SIG-M5 treated with dmso at 0.1 percent for 504 hours (cell line): Measurements from ENCODE around the gene RASA4B.
"Not testable (repeated sequence)": the region's sequence is repeated elsewhere in the genome, so short reads cannot be mapped to it uniquely, and the experiment has no call there.

Experiments
- DNase-seq: peaks from one replicate; lab custom pipeline; 2025; ENCODE audit not compliant: unreplicated experiment; lab: John Stamatoyannopoulos, UW

RASA4B gene

DNA sequence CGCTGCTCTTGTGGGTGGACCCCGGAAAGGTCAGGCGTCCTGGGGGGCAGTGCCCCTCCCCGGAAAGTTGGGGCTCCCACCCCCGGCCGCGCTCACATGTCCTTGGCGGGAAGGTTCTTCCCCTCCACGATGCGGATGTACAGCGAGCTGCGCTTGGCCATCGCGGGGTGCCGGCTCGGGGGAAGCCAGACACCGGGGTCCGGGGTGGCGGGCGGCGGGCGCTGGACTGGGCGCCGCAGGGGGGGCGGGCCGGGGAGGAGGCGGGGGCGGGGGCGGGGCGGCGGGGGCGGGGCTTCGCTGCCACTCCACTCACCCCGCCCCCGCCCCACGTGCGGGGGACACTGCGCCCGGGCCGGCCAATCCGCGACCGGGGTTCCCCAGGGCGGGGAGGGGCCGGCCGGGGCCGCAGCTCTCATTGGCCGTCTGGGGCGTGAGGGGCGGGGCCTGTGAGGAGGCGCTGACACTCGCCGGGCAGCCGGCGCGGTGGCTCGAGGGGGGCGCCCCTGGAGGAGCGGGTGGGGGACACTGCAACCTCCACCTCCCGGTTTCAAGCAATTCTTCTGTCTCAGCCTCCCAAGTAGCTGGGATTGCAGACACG, at the start of gene RASA4B:
TSS of gene RASA4B (minus strand) at position 228 of the 598 bp plus-strand sequence. CDS start at position 161, 67 bp downstream.
- not testable (repeated sequence) for DNase-seq

DNA sequence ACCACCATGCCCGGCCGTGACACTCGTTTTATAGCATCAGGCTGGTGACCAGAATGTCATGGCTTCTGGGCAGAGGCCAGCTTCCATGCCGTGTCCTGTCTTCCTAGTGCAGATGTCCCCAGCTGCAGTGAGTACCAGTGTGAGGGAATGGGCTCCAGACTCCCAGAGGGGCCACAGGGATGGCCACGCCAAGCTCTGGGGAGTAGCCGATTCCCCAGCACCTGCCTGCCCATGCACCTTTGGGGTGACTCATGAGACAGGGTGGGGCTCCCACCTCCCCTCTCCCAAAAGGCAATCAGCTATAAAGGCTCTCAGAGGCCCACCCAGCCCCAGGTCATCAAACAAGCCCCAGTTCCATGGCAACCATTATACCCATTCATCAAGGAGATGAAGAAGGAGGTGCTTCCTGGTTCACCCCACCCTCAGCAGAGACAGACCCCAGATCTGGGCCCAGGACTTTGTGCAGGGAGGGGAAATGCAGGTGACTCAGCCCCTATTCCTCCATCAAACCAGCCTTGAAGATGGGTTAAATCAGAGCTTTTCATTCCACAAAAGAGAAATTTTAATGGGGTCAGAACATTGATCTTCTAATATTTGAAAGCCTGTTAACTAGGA, 33.3 kb upstream of the RASA4B start, which contains the start of gene SPDYE2:
TSS of gene SPDYE2 (plus strand) at position 419 of the 615 bp plus-strand sequence. CDS start 2,030 bp downstream, outside the sequence.
- not testable (repeated sequence) for DNase-seq

DNA sequence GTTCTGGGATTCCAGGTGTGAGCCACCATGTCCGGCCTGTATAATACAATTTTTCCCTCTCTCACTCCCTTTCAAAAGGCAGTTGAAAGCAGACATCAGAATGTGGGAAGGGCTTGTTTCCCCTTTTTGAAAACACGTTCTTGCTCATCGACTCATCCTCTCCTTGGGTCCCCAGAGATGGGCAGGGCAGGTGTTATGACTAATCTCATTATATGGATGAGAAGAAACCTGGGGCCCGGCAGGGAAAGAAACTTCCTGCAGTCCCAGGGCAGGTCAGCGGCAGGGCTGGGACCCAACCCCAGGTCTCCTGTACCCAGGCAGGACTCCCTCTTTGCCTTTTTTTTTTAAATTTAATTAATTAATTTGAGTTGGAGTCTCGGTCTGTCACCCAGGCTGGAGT, 28.8 kb upstream of the RASA4B start:
- DNase-seq: not testable (repeated sequence)

DNA sequence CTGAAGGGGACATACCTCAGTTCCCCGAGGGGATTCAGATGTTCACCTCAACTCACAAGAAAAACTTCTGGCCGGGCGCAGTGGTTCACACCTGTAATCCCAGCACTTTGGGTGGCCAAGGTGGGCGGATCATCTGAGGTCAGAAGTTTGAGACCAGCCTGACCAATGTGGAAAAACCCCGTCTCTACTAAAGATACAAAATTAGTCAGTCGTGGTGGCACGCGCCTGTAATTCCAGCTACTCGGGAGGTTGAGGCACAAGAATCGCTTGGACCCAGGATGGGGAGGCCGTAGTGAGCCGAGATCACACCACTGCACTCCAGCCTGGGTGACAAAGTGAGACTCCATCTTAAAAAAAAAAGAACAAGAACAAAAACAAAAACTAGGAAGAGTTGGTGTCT, 27.7 kb upstream of the RASA4B start:
- not testable (repeated sequence) for DNase-seq

DNA sequence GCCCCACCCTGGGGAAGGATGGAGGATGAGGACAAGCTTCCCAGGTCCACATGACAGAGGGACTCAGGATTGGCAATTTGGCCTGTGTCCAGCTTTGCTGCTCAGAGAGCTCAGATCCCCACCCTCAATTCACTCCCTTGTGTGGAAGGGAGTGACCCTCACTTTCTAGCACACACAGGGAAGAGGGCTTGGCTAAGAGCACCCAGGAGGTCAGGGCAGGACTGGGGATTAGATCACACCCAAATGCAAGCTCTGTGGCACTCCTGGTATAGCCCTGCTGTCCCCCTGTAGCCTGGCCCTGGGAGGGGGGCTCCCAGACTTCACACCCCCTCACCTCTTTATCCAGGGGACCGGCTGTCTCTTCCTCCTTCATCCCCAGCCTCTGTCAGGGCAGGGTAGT, 26.8 kb upstream of the RASA4B start:
- not testable (repeated sequence) for DNase-seq

DNA sequence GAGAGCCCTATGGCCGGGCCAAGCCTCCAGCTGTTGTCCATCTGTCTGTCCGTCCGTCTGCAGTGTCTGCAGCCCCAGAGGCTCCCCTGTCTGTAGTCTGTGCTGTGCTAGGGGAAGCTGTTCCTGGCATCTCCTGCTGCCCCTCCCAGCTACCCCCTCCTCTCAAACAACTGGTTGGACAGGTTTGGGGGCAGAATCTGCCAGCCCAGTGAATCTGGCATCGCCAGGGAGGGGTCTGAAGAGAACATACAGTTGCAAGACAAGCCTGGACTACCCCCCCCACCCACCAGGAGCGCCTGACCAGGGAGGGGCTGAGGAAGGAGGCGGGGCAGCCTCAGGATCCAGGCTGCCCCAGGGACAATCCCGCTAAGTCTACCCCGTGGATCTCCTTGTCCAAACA, 26.0 kb upstream of the RASA4B start, which contains the start of gene UPK3BL2:
TSS of gene UPK3BL2 (minus strand) at position 101 of the 400 bp plus-strand sequence. CDS start at position 41, 60 bp downstream.
- DNase-seq: not testable (repeated sequence)

DNA sequence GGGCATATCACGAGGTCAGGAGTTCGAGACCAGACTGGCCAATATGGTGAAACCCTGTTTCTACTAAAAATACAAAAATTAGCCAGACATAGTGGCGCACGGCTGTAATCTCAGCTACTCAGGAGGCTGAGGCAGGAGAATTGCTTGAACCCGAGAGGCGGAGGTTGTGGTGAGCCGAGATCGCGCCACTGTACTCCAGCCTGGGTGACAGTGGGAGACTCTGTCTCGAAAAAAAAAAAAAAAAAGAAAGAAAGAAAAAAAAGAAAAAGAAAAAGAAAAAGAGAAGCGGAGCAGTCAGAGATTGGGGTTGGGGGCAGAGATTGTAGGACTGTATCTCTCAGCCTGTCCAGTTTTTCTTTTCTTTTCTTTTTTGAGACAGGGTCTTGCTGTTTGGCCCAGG, 25.2 kb upstream of the RASA4B start:
- not testable (repeated sequence) for DNase-seq

DNA sequence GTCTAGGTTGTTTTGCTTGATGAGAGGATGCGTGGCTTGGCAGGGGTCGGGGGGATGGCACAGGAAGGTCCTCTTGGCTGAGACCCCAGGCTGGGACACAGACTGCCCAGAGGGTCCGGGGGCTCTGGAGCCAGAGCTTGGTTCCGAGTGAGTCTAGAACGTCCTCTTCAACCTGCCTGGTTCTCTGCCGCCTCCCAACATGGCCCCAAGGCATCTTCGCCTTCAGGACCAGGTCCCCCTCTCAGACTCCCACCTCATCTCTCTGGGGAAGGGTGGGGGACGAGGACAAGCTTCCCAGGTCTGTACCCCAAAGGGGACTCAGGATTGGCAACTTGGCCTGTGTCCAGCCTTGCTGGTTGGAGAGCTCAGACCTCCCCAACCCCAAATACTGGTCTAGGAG, 24.5 kb upstream of the RASA4B start:
- not testable (repeated sequence) for DNase-seq

DNA sequence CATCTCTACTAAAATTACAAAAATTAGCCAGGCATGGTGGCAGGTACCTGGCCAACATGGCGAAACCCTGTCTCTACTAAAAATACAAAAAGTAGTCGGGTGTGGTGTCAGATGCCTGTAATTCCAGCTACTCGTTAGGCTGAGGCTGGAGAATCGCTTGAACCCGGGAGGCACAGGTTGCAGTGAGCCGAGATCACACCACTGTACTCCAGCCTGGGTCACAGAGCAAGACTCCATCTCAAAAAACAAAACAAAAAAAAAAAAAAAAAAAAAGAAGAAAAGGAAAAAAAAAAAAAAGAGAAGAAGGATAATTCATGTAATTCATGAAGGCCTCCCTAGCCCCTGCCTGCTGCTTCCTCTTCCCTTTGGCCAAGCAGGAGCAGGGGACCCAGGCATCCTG, 23.0 kb upstream of the RASA4B start:
- DNase-seq: not testable (repeated sequence)

DNA sequence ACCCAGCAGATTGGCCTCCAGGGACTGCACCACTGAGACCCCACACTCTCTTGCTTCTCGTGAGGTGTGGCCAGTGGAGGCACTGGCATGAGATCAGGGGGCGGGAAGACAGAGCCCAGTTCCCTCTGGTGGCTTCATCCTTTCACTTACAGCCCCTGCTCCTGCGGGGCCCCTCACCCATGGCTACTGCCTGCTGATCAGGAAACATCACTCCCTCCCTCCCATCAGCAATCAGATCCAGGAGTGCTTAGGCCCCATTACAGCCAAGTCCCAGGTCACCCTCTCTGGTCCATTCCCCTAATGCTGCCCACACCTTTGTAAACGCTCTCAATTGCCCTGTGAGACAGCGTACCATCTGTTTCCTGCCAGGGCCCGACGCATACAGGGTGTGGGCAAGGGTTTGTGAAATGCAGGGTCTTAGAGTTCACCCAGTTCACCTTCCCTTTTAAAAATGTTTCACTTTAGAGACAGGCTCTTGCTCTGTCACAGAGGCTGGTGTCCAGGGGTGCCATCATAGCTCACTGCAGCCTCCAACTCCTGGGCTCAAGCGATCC, 17.6 kb upstream of the RASA4B start:
- not testable (repeated sequence) for DNase-seq

DNA sequence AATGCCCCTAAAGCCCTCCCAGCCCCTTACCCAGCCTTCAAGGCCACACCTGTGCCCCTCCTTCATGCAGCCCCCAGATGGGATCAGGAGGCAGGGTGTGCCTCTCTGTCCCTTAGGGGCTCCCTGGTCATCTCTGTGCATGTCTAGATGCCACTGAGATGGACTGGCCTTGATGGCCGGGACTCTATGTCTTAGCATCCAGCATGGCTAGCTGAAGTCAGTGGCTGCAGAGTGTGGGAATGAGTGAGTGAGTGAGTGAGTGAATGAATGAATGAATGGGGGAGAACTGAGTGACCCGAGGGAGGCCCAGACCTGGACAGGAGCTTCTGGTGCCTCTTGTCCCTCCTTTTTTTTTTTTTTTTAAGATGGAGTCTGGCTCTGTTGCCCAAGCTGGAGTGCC, 14.6 kb upstream of the RASA4B start:
- DNase-seq: not testable (repeated sequence)

DNA sequence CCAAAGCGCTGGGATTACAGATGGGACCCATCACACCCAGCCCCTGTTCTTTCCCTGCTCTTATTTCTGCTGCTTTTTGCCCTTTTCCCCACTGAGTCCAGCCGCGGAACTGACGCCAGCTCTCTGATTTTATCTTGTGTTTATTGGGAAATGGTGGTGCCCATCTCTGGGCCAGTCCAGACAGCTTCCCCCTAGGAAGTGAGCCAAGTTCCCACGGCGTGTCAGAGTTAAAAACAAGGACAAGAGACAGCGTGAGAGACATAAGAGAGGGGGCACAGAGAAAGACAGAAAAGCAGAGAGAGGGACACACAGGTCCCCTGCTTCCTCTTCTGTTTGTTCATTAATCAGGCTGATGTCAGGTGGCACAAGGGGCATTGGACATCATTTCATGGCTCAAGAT, 14.0 kb upstream of the RASA4B start:
- not testable (repeated sequence) for DNase-seq

DNA sequence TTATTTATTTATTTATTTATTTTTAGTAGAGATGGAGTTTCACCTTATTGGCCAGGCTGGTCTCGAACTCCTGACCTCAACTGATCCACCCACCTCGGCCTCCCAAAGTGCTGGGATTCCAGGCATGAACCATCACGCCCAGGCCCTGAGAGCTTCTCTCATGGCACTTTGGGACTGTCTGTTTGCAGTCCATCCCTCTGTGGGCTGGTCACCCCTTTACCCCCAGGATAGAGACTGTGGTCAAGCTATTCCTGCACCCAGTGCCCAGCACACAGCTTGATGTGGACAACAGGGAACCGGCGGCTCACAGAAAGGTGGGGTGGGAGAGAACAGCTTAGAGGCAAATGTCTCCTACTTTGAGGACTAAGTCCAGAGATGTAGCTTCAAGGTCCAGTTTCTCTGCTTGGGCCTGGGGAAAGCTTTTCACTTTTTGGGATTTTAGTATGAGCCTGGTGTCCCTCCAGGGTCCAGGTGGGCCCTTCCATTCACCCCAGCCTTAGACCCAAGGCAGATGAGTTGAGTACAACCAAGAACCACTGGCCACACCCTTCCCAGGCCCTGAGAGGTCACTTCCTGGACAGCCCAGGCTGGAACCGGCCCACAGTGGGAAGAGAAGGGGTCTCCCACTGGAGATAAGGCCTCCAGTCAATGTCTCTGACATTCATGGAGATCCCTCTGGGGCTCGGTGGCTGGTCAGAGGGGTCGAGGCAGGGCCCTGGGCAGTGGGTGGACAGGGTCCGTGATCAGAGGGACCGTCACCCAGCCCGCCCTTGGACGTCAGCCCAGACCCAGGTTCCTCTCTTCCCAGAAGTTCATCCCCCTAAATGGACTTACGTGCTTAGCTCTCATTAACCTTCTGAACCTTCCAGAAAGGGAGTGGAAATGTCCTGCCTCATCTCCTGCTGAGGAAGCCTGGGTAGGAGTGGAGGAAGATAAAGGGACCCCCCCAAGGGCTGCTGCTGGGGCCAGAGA, 10.5 kb upstream of the RASA4B start:
- DNase-seq: not testable (repeated sequence)

DNA sequence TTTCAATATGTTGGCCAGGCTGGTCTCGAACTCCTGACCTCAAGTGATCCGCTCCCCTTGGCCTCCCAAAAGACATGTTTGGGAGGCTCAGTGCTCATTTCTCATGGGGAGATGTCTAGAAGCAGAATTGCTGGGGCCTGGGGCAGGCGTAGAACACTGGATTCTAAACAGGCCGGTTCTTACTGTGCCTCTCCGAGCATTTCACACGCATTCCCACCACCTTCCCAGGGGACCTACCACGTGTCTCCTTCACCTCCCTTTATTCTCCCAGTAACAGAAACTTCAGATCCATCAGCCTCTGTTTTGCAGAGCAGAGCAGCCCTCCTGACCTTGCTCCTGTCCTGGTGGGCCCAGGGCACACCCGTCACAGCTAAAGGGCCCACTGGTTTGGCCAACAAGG, 9.6 kb upstream of the RASA4B start:
- DNase-seq: not testable (repeated sequence)

DNA sequence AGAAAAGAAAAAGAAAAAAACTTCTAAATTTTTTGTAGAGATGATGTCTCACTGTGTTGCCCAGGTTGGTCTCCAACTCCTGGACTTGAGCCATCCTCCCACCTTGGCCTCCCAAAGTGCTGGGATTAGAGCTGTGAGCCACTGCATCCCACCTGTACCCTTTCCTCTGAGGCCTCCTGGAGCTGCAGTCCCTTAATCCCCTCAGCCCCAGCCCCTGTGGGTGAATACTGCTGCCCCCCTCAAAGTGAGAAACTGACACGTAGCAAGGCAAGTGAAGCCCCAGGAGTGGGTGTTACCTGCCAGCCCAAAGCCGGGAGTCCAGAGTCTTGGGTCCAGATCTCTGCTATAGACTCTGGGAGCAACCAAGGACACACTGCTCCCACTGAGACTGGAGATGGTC, 7.2 kb upstream of the RASA4B start:
- DNase-seq: not testable (repeated sequence)

DNA sequence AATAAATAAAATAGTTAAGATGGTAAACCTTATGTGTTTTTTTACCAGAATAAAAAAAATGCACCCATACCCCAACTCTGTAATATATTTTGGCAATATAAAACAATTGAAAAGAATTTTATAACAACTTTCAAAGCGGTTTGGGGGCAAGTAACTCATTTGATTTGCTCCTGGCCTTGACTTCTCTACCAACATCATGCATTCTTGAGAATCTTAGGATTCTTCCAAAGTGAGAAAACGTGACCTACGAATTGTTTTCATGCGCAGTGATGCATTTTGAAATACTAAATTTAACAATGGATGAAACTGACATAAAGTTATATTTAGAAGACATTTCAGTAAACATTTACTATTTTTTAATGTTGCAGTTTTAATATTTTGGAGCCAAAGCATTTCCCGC, 3.2 kb upstream of the RASA4B start:
- DNase-seq: not testable (repeated sequence)

DNA sequence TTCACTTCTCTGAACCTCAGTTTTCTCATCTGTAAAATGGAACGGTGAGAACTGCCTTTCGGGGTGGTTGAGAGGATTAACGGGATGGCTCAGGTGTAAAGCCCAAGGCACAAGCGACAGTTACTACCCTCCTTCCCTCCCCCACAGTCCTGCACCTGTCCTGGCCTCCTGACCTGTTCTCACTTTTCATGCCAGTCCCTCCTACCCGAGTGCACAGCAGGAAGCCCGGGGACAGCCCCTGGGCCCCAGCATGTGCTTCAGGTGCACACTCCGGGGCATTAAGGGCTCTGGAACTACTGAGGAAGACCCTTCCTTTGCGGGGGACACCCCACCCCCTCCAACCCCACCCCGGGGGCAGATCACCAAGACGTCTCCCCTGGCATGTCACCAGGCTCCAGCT, 626 bp downstream of the RASA4B start:
- DNase-seq: not testable (repeated sequence)

DNA sequence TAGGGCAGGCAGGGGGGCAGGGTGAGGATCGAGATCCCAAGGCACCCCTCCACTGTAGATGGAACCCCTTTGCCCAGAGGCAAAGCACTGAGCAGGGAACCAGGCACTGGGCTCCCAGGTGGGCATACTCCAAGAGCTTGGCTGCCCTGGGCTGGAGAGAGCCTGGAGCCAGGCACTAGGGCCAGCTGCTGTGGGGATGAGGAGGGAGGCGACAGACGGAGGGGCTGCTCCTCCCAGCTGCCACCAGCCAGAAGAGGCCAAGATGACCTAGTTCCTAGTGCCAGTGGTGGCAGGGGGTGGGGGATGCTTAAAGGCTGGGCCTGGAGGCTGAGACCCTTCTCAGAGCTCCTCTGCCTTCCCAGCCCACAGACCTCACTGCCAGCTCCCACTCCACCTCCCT, 1.7 kb downstream of the RASA4B start:
- DNase-seq: not testable (repeated sequence)

DNA sequence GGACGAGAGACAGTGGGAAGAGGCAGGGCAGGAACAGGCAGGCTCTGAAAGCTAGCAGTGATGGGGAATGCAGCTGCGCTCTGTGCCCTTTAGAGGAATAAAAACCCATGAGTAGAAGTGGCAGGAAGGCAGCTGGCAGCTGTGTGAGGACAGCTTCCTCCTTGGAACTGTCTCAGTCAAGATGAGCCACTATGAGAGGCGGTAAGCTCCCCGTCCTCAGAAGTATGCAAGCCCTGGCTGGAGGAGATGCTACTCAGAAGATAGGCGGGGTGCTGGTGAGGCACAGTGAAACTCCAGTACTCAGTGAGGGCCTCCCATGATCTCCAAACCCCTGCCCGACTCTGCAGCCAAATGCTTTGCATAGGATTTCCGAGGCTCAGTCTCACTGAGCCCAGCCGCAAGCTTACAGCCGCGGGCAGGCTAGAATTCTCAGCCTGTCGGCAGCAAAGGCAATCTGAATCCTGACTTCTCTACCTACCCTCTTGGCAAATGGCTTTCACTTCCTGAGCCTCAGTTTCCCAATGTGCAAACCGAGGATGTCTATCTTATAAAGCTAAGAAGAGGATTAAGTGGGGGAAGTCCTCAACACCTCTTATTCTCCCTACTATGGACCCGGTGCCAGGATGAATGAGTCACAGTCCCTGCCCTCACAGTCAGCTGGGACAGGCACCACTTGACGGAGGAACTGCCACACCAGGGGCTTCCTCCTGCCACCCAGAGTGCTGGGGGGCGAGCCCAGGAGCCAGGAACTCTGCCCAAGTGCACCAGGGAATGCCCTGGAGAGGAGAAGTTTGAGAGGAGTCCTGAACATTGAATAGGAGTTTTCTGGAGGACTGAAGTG, 2.5 kb downstream of the RASA4B start:
- not testable (repeated sequence) for DNase-seq

DNA sequence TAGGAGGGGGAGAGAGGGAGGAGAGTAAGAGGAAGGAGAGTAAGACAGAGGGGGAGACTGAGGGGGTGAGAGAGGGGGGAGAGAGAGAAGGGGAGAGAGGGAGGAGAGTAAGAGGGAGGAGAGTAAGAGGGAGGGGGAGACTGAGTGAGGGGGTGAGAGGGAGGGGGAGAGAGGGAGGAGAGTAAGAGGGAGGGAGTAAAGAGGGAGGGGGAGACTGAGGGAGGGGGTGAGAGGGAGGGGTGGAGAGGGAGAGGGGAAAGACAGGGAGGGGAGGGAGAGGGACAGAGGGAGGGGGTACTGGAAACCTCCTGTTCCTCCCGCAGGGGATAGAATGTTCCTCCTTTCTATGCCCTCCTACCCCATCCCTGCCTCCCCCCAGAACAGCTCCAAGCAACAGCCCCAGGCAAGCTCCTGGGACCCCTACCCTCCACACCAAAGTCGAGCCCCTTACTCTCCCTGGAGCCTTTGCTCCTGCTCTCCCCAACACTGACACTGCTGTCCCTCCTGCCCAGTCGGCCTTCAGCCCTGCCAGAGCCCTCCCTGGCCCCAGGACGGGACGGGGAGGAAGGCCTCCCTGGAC, 4.8 kb downstream of the RASA4B start:
- not testable (repeated sequence) for DNase-seq
